H54 (cell line): ENCODE data around the gene LST1.

Source experiments
- DNase-seq: peaks from one replicate; pipeline ENCODE4 v3.0.0; 2011; ENCODE audit warnings: low spot score, mixed read lengths; ENCODE audit not compliant: insufficient read length
- FAIRE-seq: peaks from 3 replicates; lab custom pipeline; 2011; peaks lifted over from hg19 to GRCh38; lab: Jason Lieb, UNC
- POLR2A ChIP-seq: IDR thresholded peaks from 2 replicates; pipeline ENCODE4 v1.6.1; 2011; ENCODE audit warnings: low read depth, mild to moderate bottlenecking, low read length

The LST1 gene

GRCh38 chr6:31630177-31630934 lies 44.3 kb downstream of the LST1 start:
- no peak for TF ChIP-seq POLR2A
- FAIRE-seq = no peak
- no peak for DNase-seq

- FAIRE-seq (no peak), DNase-seq (no peak)
- no peak for TF ChIP-seq POLR2A
Observed at GRCh38 chr6:31631209-31631608, 45.1 kb downstream of the LST1 start.

DNA sequence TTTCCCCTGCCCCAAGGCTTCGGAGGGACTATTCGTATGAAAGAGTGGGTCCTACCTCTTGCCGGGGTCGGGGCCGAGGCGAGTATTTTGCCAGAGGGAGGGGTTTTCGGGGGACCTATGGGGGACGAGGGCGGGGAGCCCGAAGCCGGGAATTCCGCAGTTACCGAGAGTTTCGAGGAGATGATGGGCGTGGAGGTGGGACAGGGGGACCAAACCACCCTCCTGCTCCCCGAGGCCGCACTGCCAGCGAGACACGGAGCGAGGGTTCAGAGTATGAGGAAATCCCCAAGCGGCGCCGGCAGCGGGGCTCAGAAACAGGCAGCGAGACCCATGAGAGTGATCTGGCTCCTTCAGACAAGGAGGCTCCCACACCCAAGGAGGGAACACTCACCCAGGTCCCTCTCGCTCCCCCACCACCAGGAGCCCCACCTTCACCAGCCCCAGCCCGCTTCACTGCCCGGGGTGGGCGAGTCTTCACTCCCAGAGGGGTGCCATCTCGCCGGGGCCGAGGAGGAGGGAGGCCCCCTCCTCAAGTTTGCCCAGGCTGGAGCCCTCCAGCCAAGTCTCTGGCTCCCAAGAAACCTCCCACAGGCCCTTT lies 45.7 kb downstream of the LST1 start:
- TF ChIP-seq POLR2A = no peak
- no peak for FAIRE-seq
- no peak for DNase-seq

- FAIRE-seq (no peak), DNase-seq (no peak)
- TF ChIP-seq POLR2A = no peak
Observed at GRCh38 chr6:31632279-31632946, 46.3 kb downstream of the LST1 start.

GRCh38 chr6:31633447-31633846 lies 47.4 kb downstream of the LST1 start:
- DNase-seq (no peak), FAIRE-seq (no peak)
- TF ChIP-seq POLR2A = no peak

- FAIRE-seq (no peak), DNase-seq (no peak)
- TF ChIP-seq POLR2A = no peak
Observed at GRCh38 chr6:31634131-31634530, 48.1 kb downstream of the LST1 start.

DNA sequence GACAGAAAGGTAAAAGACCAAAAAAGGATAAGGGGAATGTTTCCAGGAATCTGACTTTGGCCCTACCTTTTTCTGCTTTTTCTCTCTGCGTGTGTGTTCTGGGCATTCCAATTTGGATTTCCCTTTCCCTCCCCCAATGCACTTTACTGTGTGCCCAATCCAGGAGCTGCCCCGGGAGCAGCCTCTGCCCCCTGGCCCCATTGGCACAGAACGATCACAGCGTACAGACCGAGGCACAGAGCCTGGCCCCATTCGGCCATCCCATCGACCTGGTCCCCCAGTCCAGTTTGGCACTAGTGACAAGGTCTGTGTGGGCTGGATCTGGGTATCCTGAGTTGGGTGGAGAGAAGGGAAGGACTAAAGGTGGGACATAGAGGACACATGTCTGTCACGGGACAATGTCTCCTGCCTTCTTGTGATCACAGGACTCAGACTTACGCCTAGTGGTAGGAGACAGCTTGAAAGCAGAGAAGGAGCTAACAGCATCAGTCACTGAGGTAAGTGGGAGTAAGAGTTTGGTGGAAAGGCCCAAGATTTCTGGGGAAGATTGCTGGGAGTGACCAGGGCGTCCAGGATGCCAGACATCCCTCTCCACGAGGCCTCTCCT lies 49.0 kb downstream of the LST1 start:
- FAIRE-seq = no peak
- TF ChIP-seq POLR2A = no peak
- no peak for DNase-seq

GRCh38 chr6:31636698-31637596 lies 50.9 kb downstream of the LST1 start:
- FAIRE-seq = no peak
- TF ChIP-seq POLR2A = no peak
- DNase-seq = no peak
